Stromal cell of bone marrow (primary cell): Measurements from ENCODE around the gene CERS1.
A peak's percentile ranks its signal among the peaks of the same experiment; 100 is the strongest.
"Not testable (repeated sequence)": the region's sequence is repeated elsewhere in the genome, so short reads cannot be mapped to it uniquely, and the experiment has no call there.

Experiments used
- DNase-seq: peaks from one replicate; pipeline ENCODE4 v3.0.0-alpha.2; 2012; ENCODE audit warnings: low read depth

The CERS1 gene

DNA sequence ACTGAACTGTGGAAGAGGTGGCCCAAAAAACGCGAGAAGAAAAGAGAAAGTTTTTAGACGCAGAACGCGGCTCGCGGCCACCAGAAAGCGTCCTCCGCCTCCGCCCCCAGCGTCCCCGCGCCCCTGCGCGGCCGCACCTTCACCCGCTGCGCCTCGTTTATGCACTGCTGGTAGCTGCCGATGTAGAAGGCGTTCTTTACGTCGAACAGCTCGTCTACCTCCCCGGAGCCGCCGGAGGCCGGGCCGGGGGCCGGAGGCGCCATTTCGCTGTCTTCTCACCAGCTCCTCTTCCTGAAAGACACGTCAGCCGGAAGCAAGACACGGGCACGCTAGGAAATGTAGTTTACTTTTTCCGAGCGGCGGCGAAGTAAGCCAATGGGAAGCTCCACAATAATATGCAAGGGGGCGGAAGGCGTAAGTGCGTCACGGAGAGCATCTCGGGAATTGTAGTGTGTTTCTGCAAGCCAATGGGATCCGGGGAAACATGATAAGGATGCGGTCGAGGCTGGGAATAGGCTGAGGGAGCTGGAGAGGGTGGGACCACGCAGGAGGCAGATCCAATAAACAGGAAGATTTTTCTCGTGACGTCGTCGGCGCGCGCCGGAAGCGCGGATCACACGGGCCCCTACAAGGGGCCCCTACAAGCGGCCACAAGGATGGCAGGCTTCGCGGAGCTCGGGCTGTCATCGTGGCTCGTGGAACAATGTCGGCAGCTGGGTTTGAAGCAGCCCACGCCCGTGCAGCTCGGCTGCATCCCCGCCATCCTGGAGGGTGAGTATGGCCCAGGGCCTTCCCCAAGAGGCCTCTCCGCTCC is 23.3 kb upstream of the CERS1 start, which contains the start of the genes COPE and DDX49:
Gene COPE, minus strand, starts transcription at position 302 of the 814 bp plus-strand sequence. Its CDS starts 39 bp downstream, at position 263.
Gene DDX49, plus strand, starts transcription at position 630 of the 814 bp plus-strand sequence. Its CDS starts 27 bp downstream, at position 657.
- DNase-seq: peak; percentile 100

DNA sequence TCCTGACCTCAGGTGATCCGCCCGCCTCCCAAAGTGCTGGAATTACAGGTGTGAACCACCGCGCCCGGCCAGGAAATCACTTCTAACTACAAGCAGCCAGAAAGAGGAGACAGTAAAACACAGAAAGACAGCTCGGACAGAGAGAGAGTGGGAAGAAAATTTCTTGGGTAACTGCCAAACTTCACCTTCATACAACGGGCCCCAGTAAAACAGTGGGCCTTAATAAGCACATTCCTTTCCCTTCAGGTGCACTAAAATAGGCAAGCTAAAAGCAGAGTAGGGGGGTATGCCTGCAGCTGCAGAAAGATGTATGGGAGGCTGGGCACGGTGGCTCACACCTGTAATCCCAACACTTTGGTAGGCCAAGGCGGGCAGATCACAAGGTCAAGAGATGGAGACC is 21.6 kb upstream of the CERS1 start:
- DNase-seq: not testable (repeated sequence)

DNA sequence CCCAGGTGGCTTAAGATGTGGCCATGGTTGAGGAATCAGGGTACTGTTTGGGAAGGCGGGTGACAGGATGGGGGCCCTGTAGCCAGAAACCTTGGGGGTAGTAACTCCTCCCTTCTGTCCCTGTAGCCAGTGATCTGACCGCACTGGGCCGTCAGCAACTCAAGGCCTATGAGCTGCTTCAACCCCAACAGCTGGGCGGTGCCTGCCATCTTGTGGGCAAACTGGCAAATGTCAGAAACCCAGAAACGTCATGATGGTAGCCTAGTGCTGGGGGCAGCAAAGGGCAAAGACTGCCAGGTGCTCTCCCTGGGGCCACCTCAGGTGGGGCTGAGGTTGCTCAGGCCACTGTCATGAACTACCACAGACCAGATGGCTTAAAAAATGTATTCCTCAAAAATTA is 19.7 kb upstream of the CERS1 start:
- DNase-seq: no peak

DNA sequence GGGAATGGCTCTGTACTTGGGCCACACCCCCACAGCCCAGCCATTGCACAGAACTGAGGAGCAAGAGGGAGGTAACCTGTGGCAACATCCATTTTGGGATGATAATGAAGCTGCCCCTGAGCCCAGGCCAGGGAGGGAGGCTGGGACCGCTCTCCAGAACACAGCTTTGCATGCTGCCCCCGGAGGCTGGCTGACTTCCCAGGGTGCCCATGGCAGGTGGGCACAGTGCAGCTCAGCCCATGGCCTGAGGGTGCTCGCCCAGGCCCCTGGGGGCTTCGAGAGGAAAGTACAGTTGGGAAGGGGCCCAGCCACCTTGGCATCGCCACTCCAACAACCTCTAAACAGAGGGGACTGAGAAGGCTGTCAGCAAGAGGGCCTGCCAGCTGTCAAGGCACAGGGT is 17.5 kb upstream of the CERS1 start:
- DNase-seq: no peak

DNA sequence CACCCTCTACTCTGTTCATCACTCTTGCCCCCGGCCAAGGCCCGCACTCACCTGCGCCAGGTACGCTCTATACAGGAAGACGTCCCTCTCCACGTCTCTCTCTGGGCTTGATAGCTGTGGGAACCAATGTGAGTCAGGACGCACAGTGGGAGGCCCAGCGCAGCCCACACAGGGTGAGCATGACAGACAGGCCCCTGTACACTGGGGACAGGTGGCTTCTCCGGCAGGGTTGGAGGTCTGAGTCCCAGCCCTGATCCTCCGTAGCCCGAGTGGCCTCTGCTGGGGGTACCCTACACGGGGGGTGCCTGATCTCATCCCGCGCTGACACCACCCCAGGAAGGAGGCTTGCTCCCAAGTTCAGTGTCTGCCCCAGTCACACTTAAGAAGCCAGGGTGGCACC is 17.0 kb upstream of the CERS1 start:
- no peak for DNase-seq

DNA sequence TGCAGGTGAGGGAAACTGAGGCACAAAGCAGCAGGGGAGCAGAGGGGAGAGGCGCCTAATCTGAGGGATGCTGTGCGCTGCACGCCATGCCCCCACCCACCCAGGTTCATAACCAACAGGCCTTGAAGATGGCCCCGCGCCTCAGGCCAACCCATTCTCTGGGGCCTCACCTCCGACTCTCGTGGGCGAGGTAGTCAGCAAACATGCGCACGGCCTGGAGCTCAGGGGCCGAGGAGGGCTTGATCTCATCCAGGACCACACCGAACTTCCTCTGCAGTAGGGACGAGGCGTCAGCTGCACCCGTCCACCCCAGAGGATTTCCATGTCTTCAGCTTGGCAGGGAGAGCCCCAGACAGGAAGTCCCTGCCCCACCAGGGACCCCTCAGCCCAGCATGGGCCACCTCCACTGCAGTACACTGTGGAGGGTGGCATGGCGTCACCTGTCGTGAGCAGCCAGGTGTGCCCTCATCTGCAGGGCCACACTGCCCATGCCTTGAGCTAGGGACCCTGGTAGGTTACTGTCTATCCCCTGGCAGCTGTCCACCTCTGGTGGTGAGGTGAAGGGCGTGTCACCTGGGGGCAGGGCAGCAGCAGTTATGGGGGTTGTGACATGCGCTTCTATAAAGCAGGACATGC is 15.0 kb upstream of the CERS1 start:
- no peak for DNase-seq

DNA sequence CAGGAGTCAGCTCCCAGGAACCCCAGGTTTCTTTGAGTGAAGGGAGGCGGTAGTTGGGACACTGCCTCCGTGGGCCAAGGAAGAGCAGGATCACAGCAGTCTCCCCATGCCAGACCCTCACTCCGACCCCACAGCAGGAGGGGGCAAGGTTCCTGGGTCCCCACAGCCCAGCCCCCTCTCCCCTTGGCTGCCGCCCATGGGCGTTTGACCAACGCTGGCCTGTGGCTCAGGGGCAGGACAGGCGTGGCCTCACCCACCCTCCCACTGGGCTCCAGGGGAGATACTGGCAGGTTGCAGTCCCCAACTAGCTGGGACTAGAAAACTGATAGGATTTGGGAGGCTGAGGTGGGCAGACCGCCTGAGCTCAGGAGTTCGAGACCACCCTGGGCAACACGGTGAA is 14.1 kb upstream of the CERS1 start:
- DNase-seq: no peak

DNA sequence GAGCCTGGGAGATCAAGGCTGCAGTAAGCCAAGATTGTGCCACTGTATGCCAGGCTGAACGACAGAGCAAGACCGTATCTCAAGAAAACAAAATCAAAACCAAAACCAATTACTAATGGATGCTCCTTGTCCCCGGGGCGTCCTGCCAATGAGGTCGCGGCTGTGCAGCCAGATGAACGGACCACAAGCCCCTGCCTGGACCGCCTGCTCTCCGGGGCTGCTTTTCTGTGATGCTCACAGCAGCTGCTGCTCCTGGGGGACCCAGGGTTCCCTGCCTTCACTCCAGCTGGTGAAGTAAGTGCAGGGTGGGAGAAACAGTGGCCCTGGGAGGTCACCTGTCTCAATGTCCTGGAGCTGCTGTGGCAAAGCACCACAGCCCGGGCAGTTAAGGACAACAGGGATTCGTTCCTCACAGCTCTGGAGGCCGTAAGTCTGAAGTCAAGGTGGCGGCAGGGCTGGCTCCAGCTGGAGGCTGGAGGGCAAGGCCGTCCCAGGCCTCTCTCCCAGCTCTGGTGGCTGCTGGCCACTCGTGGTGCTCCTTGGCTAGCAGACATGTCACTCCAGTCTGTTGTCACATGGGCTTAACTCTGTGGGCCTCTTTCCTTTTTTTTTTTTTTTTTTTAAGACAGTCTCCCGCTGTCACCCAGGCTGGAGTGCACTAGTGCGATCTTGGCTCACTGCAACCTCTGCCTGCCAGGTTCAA is 13.1 kb upstream of the CERS1 start:
- no peak for DNase-seq

DNA sequence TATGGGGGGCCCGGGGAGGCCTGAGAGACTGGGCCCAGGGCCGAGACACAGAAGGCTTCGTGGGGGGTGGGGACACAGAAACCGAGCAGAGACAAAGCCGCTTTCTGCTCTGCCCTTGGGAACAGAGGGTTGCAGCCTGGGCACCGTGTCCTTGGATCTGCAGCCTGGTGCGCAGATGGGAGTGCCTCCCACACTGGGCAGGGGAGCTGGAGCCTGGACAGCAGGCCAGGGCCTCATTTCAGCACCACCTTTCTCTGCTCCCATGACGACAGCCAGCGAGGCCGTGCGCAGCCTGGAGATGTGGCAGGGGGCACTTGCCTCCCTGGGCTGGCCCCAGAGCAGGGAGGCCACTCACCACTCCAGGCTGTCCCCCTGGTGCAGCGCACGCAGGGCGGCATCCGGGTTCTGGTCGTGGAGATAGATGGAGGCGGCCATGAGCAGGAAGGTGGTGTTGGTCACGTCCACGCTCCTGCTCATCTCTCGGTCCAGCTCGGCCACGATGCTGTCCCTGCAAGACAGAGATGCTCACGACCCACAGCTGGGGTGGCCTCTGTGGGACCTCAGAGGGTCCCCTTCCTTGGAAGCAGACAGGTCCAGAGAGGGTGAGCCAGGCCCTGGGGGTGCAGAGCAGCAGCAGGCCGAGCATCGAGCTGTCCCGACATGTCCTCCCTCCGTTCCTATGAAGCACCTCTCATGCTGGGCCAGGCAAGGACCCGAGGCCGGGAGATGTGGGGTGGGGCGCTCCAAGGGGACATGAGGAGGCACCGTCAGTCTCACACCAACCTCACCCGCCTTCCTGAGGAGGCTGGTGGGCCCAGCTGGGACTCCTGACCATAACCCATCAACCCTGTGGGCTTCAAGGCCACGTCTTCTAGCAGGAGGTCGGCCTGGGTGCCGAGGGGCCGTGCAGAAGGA is 10.9 kb upstream of the CERS1 start:
- DNase-seq: no peak

DNA sequence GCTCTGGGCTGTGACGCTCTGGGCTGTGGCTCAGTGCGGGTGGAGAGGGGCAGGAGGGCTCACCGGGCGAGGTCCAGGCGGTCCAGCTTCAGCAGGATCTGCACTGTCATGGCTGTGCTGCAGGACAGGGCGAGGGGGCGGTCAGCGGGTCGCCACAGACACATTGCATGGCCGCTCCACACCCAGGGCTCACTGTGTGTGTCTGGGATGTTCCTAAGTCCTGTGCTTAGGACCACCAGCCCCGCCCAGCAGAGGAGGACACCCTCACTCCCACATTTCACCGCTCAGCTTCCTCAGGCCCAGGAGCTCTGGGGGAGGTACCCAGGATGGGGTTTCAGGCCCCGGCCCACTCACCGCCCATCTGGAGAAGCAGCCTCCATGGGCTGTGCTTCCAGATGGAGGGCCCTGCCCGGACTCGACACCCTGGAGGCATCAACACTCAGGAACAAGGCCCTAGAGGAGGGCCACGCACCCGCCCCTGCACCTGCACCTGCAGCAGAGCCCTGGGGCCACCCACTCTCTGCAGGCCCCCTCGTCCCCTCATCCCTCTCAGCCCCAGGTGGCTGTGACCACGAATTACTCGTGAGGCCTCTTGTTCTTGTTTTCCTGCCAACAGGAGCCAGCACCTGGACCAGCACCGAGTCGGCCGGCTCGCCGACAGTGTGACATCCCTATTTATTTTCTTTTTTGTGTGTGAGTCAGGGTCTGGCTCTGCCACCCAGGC is 9.7 kb upstream of the CERS1 start:
- no peak for DNase-seq

DNA sequence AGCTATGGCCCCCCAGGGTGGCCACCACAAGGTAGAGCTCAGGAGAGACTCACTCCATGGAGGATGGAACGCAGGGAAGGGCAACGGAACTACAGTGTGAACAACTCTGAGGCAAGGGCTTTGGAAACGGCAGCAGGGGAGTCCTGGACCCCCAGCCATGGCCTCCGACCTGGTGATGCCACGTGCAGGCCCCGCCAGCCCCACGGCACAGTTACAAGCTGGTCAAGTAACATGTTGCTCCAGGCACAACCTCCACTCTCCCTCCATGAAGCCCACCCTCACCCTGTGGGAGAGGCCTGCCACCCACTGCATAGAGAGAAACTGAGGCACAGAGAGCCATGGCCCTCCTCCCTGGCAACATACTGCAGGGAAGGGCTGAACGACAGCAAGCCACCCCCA is 9.1 kb upstream of the CERS1 start:
- DNase-seq: no peak

DNA sequence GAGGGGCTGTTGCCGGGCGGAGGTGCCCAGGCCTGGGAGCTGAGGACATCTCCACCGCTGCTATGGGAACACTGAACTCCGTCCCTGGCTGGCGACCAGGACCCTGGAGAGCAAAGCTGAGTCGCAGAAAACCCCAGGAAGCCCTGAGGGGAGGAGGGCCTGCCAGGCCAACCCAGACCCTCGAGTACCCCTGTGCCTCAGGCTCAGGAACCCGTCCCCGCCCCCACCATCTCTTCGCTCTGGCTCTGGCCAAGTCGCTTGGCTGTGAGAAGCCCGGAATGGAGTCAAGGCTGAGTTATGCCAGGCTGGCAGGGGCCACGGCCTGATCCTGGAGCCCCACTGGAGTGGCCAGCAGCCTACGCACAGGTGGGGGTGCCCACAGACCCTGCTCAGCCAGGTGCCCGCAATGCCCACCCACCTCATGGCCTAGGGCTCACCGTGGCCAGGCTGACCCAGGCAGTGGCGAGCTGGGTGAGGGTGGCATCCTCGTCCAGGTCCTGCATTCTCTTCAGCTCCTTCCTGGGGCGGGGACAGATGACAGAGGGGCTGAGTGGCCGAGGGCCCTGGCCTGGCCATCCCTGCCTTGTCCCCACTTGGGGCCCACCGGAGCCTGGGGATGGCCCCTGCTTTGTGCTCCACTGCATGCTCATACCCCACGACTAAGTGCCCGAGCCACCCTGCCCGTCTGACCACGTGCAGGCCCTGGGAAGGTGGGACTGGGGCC is 8.5 kb upstream of the CERS1 start:
- DNase-seq: no peak

DNA sequence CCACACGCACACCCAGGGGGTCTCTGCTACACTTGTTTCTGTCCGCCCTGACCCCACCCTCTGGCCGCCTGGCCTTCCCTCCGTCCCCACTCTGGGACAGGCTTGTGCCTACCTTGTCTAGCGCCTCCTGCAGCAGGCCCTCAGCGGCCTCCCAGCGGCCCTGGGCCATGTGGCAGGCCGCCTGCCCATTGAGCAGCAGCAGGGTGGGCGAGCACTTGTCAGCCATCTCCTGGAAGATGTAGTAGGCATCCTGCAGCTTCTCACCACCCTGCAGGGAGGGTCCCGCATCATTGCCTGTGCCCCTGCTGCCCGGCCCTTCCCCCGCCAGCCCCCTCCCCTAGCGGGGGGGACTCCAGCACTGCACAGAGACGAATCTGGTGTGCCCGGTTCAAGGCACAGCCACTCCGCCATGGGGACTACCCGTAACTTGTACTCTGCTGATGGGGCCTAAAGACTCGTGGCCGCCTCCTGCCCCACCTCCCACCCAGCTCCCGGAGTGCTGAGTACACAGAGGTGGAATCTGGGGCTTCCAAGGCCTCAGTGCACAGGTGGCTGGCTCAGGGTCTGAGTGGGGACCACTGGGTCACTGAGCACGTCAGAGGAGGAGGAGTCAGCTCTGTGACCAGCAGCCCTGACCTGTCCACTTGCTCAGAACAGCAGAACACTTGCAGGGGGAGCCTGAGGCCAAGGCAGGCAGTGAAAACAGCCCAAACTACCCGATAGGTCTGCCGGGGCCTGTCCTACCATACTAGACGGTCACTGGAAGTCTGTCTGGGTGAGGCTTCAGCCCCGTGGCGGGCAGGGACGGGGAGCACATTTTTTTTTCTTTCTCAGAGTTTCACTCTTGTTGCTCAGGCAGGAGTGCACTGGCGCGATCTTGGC is 7.4 kb upstream of the CERS1 start:
- no peak for DNase-seq

DNA sequence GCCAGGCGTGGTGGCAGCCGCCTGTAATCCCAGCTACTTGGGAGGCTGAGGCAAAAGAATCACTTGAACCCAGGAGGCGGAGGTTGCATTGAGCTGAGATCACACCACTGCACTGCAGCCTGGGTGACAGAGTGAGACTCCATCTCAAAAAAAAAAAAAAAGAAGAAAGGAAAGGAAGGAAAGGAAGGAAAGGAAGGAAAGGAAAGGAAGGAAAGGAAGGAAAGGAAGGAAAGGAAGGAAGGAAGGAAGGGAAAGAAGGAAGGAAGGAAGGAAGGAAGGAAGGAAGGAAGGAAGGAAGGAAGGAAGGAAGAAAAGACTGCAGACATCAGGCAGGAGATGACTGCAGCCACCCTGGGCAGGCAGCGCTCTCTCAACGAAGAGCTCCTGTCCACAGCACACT is 6.6 kb upstream of the CERS1 start:
- not testable (repeated sequence) for DNase-seq

DNA sequence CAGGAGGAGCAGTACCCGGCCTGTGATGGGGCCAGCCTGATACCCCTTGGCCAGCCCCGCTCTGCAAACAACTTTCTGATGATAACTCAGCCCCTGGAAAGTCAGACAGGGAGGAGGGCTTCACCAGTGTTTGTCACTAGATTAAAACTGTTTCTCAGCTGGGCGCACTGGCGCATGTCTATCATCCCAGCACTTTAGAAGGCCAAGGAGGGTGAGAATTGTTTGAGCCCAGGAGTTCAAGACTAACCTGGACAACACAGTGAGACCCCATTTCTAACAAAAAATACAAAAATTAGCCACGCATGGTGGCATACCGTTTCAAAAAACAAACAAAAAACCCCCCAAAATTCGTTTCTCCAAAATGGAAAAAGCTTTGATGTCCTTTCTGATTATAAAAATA is 5.5 kb upstream of the CERS1 start:
- no peak for DNase-seq

DNA sequence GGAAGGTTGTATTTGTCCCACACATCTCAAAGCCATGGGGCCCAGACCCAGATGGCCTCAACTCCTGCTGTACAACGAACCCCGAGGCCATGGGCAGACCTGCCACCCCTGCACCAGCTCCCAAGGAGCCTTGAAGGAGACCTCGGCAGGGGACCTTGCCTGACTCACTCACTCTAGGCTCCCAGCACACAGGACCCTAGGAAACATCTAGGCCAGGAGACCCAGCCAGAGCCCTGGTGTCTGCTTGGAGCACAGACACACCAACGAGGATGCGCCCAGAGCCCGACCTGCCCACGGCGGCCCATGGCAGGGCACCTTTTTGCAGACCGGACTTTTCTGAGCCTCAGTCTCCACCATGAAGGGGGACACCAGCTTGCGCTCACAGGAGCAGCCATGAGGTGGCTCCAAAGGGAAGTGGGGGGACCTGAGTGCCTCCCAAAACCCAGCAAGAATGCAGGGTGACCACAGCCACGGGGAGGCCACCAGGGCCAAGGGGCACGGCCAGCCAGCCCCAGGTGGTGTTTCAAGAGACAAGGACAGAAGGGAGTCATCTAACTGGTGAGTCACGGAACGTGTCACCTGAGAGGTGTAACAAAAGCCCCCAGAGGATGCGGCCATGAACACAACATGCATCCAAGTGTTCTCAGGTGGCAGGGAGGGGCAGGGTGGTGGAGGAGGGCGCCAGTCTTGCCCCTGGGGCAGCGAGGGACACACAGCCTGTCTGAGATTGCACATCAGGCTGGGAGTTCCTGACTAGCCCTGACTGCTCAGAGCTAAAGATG is 4.9 kb upstream of the CERS1 start:
- DNase-seq: no peak

DNA sequence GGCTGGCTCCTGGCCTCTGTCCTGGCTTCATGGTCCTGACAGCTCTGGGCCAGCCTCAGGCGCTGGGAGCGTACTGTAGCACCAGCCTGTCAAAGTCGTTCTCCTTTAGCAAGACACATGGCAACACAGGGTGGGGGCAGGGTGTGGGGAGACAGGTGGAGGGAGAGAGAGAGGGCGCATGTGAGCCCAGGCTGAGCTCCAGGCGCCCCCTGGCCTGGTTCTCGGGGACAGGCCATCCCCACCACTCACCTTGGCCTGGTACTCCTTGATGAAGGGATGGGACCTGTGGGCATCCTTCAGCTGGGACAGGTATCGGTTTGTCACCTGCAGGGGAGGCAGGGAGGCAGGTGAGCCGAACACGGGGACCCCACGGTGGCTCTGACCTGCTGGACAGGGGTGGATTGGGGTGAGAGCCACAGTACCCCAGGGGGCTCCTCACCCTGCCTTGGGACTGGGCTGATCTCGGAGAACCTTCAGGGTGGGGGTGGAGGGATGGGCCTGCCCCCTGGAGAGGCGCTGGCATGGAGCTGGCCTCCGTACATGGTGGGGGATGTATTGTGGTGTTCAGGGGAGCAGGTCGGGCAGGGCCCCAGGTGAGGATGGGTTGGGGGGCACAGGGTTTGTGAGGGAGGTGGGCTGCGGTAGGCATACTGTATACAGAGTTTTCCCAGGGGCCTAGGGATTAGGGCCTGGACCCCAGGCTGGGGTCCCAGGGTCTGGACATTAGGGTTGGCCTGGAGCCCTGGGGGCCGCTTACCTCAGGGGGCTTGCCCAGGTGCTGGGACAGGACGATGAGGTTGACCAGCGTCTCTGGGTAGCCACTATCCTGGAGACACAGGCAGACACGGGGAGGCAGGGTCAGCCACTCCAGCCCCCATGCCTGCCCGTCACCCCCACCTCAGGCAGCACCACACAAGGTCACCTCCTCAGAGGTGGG is 3.9 kb upstream of the CERS1 start:
- no peak for DNase-seq
